Endodermal cell (in vitro differentiated cells): ENCODE data around the gene SST. TPM values are rescaled to one million over a fixed set of nuclear protein-coding genes. Genes with fewer than 3 reads are reported as not detected.

Source experiments
- DNase-seq: peaks from one replicate; pipeline ENCODE4 v3.0.0-alpha.2; 2017
- H3K27ac ChIP-seq: 2 replicates; pipeline ENCODE4 v1.5.1; 2013; ENCODE audit warnings: mild to moderate bottlenecking, low read depth, low read length, moderate library complexity
- H3K27me3 ChIP-seq: 2 replicates; pipeline ENCODE4 v1.6.1; 2013; ENCODE audit warnings: mild to moderate bottlenecking, low read length, moderate library complexity; ENCODE audit not compliant: insufficient read depth, control insufficient read depth, poor library complexity, severe bottlenecking
- H3K36me3 ChIP-seq: 2 replicates; pipeline ENCODE4 v1.7.0; 2013; ENCODE audit warnings: mild to moderate bottlenecking, low read length, moderate library complexity; ENCODE audit not compliant: control insufficient read depth, insufficient read depth
- H3K4me1 ChIP-seq: one replicate; pipeline ENCODE4 v1.7.0; 2013; ENCODE audit warnings: low read length; ENCODE audit not compliant: control insufficient read depth, insufficient read depth
- H3K4me3 ChIP-seq: 2 replicates; pipeline ENCODE4 v1.5.1; 2013; ENCODE audit warnings: mild to moderate bottlenecking, low read length, moderate library complexity
- H3K9ac ChIP-seq: 2 replicates; pipeline ENCODE4 v1.6.1; 2013; ENCODE audit warnings: mild to moderate bottlenecking, low read length, moderate library complexity; ENCODE audit not compliant: poor library complexity, severe bottlenecking; ENCODE audit errors: extremely low read depth
- H3K9me3 ChIP-seq: 2 replicates; pipeline ENCODE4 v1.6.1; 2013; ENCODE audit warnings: mild to moderate bottlenecking, low read length, moderate library complexity; ENCODE audit not compliant: control insufficient read depth
- H3K27ac Mint-ChIP-seq: 2 replicates; pipeline ENCODE4 v1.8.0; 2020; ENCODE audit warnings: mixed read lengths
- H3K27me3 Mint-ChIP-seq: 2 replicates; pipeline ENCODE4 v1.8.0; 2021; ENCODE audit warnings: mild to moderate bottlenecking, mixed read lengths; ENCODE audit not compliant: insufficient read depth
- H3K36me3 Mint-ChIP-seq: 2 replicates; pipeline ENCODE4 v1.8.0; 2020; ENCODE audit warnings: low read depth, mixed read lengths
- H3K4me1 Mint-ChIP-seq: 2 replicates; pipeline ENCODE4 v1.8.0; 2020; ENCODE audit warnings: mixed read lengths
- H3K4me3 Mint-ChIP-seq: 2 replicates; pipeline ENCODE4 v1.8.0; 2020; ENCODE audit warnings: mild to moderate bottlenecking, moderate library complexity, mixed read lengths
- H3K9me3 Mint-ChIP-seq: 2 replicates; pipeline ENCODE4 v1.8.0; 2020; ENCODE audit warnings: mild to moderate bottlenecking, mixed read lengths
- WGBS, 2 experiments: methylation state at CpG; one replicate each; pipeline versions ENCODE4 v1.1.5 to v1.1.7; 2013; ENCODE audit warnings: missing lambda C conversion rate in 2 of 2, mixed read lengths in 1 of 2; ENCODE audit not compliant: insufficient coverage in 1 of 2, insufficient read length in 1 of 2; 5-methylcytosine and 5-hydroxymethylcytosine counted together
- total RNA-seq, 2 donors: library from RNA; stranded (reverse); fragmentation: NEBNext Ultra II Directional in 1 of 2; extraction: Animal tissue kit (Norgen Biotek cat#: 25700) in 1 of 2; gene quantifications; 2 replicates in 1 of 2; 3 replicates in 1 of 2; pipeline ENCODE4 v1.2.1, GENCODE V29; 2021
- TF ChIP-seq, protein P1 (sequence below): fragments of 200-600 bp; sonication (generic); conservative IDR thresholded peaks from 2 replicates; pipeline ENCODE4 v1.5.0; 2021; ENCODE audit warnings: antibody characterized with exemption, mild to moderate bottlenecking

Gene SST
- total RNA-seq, 2 donors from 2014 or later, result not detected

DNA sequence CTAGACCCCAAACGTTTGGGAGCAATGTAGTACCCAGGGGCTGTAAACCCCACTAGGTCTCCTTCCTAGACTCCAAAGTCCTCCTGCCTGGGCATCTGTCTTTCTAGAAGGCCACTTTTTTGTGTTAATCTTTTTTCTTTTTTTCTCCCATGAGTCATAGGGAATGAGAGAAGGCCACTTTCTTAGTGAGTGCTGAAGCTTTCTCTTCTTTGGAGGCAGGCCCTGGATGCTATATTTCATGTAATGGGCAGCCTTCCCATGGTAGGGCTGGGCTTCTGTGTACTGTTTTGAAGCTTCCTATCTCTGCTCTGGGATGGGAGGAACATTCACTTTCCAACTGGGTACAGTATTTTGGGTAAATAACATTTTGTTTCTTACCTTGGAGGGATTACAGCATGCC lies 47.4 kb upstream of the SST start:
- peaks cover 3% of the 10 kb centered on the region for H3K9me3 Mint-ChIP-seq
- Histone ChIP-seq H3K27ac (no peak overlapping the region), H3K36me3 (no peaks in the 10 kb centered on the region), H3K9me3 (peaks cover 8% of the 10 kb centered on the region), H3K9ac (no peak overlapping the region), H3K4me1 (no peaks in the 10 kb centered on the region), H3K27me3 (no peaks in the 10 kb centered on the region), H3K4me3 (no peak overlapping the region)
- no peak overlapping the region for H3K4me3 Mint-ChIP-seq
- H3K36me3 Mint-ChIP-seq, result no peaks in the 10 kb centered on the region
- peaks cover 12% of the 10 kb centered on the region for H3K27me3 Mint-ChIP-seq
- no peak overlapping the region for H3K27ac Mint-ChIP-seq
- WGBS, 2 experiments, result 76% methylated on average over 1 of the region's 1 CpG; no CpG with 5 or more reads in 1 of the 2 experiments
- TF ChIP-seq, protein P1, sequence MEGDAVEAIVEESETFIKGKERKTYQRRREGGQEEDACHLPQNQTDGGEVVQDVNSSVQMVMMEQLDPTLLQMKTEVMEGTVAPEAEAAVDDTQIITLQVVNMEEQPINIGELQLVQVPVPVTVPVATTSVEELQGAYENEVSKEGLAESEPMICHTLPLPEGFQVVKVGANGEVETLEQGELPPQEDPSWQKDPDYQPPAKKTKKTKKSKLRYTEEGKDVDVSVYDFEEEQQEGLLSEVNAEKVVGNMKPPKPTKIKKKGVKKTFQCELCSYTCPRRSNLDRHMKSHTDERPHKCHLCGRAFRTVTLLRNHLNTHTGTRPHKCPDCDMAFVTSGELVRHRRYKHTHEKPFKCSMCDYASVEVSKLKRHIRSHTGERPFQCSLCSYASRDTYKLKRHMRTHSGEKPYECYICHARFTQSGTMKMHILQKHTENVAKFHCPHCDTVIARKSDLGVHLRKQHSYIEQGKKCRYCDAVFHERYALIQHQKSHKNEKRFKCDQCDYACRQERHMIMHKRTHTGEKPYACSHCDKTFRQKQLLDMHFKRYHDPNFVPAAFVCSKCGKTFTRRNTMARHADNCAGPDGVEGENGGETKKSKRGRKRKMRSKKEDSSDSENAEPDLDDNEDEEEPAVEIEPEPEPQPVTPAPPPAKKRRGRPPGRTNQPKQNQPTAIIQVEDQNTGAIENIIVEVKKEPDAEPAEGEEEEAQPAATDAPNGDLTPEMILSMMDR, result no peak
- peaks cover 6% of the 10 kb centered on the region for H3K4me1 Mint-ChIP-seq
- DNase-seq, result no peak

DNA sequence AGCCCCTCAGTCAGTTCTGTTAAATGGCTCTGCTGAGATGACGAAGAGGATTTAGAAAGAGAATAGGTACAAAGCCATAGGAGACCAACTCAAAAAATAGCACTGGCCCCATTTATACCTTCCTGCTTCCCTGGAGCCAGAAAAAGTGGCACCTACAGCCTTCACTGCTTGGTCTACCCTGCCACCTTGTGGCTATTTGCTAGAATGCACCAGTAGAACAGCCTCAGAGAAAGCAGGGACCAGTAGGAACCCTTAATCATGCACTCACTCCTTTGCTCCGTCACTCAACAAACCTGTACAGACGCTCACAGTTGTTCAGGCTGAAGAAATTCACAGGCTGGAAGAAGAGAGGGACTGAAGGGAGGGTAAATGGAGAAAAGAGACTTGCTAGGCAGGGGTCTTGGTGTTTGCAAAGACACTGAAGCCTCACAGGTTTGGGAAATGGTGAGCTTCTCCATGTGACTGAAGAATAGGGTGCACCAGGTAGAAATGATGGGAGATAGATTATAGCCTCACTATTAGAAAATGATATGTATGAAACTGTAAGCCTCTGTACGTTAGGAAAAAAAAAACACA lies 44.3 kb upstream of the SST start:
- no peak overlapping the region for H3K27ac ChIP-seq
- peak; percentile 94 for DNase-seq
- peaks cover 12% of the 10 kb centered on the region for H3K27me3 Mint-ChIP-seq
- 34 to 40% methylated on average over 3 to 4 of the region's 4 CpGs for WGBS, 2 experiments
- no peaks in the 10 kb centered on the region for H3K27me3 ChIP-seq
- H3K4me3 ChIP-seq, result no peak overlapping the region
- no peaks in the 10 kb centered on the region for H3K4me1 ChIP-seq
- no peak overlapping the region for H3K9ac ChIP-seq
- H3K27ac Mint-ChIP-seq, result no peak overlapping the region
- no peaks in the 10 kb centered on the region for H3K36me3 Mint-ChIP-seq
- no peaks in the 10 kb centered on the region for H3K36me3 ChIP-seq
- TF ChIP-seq, protein P1, result peak; percentile 91
- peaks cover 3% of the 10 kb centered on the region for H3K9me3 Mint-ChIP-seq
- H3K4me3 Mint-ChIP-seq, result no peak overlapping the region
- H3K4me1 Mint-ChIP-seq, result peaks cover 3% of the 10 kb centered on the region
- H3K9me3 ChIP-seq, result peaks cover 8% of the 10 kb centered on the region

DNA sequence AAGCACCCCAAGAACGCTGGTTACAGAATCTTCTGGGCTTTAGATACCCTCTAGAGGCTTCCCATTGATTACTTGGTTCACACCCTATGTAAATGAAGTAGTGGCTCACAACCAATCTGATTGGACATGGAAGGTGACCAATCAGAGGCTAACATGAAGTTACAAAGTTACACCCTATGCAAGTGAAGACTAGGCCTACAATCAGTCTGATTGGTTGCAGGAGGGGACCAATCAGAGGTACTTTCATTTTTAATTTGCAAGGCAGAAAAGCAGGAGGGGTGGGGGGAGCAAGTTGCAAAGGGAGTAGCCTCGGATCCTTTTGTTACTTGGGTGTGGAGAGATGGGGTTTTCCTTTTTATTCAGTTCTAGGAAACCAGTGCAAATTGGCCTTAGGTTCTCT lies 43.3 kb upstream of the SST start:
- peaks cover 8% of the 10 kb centered on the region for H3K9me3 ChIP-seq
- Mint-ChIP-seq H3K4me3 (no peak overlapping the region), H3K36me3 (no peaks in the 10 kb centered on the region), H3K27ac (no peak overlapping the region), H3K9me3 (peaks cover 3% of the 10 kb centered on the region), H3K27me3 (peaks cover 12% of the 10 kb centered on the region), H3K4me1 (no peaks in the 10 kb centered on the region)
- no peaks in the 10 kb centered on the region for H3K27me3 ChIP-seq
- WGBS, 2 experiments, result 91% methylated on average over 2 of the region's 2 CpGs; no CpG with 5 or more reads in 1 of the 2 experiments
- no peak overlapping the region for H3K4me3 ChIP-seq
- TF ChIP-seq, protein P1, result no peak
- no peaks in the 10 kb centered on the region for H3K36me3 ChIP-seq
- no peaks in the 10 kb centered on the region for H3K4me1 ChIP-seq
- no peak for DNase-seq
- no peak overlapping the region for H3K9ac ChIP-seq
- H3K27ac ChIP-seq, result no peak overlapping the region
